ENCODE measurements around the gene USP13. TPM values are rescaled to one million over a fixed set of nuclear protein-coding genes. Genes with fewer than 3 reads are reported as not detected.

Gene USP13
- total and polyA plus RNA-seq, 2 experiments from 2014 or later: 9.6 to 15.7 TPM

DNA sequence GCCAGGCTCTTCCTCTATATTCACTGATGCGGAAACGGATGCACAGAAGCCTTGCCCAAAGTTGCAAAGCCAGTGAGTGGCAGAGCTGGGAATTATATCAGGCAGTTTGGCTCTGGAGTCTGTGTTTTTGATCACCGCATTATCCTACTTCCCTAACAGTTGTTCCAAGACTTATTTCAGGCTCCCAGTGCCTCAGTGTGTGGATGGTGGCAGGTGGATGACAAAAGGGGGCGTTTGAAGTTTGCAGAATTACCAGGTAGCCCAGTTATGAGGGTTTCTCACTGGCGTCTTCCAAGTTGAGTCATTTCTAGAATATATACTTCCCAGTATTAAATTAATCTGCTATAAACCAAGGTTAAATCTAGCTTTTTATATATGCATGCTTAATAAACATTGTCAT, 81.0 kb downstream of the USP13 start:
- TF ChIP-seq, protein P1, sequence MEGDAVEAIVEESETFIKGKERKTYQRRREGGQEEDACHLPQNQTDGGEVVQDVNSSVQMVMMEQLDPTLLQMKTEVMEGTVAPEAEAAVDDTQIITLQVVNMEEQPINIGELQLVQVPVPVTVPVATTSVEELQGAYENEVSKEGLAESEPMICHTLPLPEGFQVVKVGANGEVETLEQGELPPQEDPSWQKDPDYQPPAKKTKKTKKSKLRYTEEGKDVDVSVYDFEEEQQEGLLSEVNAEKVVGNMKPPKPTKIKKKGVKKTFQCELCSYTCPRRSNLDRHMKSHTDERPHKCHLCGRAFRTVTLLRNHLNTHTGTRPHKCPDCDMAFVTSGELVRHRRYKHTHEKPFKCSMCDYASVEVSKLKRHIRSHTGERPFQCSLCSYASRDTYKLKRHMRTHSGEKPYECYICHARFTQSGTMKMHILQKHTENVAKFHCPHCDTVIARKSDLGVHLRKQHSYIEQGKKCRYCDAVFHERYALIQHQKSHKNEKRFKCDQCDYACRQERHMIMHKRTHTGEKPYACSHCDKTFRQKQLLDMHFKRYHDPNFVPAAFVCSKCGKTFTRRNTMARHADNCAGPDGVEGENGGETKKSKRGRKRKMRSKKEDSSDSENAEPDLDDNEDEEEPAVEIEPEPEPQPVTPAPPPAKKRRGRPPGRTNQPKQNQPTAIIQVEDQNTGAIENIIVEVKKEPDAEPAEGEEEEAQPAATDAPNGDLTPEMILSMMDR (IDR thresholded peaks at IDR 0.05; ENCODE audit: poor library complexity): no peak
- TF ChIP-seq EZH2phosphoT487 (IDR thresholded peaks at IDR 0.05; ENCODE audit: low read depth, severe bottlenecking, unreplicated experiment) (no peak), EZH2 (IDR thresholded peaks at IDR 0.05; ENCODE audit: borderline replicate concordance) (no peak)
- no peak overlapping the region for H3K4me3 ChIP-seq
- H3K27ac ChIP-seq: no peak overlapping the region
- peaks cover 10% of the 10 kb centered on the region for H3K4me1 ChIP-seq (ENCODE audit: insufficient read depth)
- no peaks in the 10 kb centered on the region for H4K20me1 ChIP-seq (ENCODE audit: insufficient read depth, poor library complexity, severe bottlenecking)
- H3K9me2 ChIP-seq (replicated peaks; ENCODE audit: insufficient read depth): no peaks in the 10 kb centered on the region
- H3K4me2 ChIP-seq: no peak overlapping the region
- no peaks in the 10 kb centered on the region for H3K9me3 ChIP-seq (ENCODE audit: low read depth)
- WGBS (ENCODE audit: low lambda C conversion rate, missing lambda C conversion rate): 90% methylated on average over 5 of the region's 5 CpGs
- H3K79me2 ChIP-seq: no peaks in the 10 kb centered on the region
- no peak overlapping the region for H2AFZ ChIP-seq
- H3K27me3 ChIP-seq: no peaks in the 10 kb centered on the region
- H3K36me3 ChIP-seq (replicated peaks; ENCODE audit: insufficient read depth, low read depth): no peaks in the 10 kb centered on the region
- DNase-seq (ENCODE audit: low spot score): no peak

DNA sequence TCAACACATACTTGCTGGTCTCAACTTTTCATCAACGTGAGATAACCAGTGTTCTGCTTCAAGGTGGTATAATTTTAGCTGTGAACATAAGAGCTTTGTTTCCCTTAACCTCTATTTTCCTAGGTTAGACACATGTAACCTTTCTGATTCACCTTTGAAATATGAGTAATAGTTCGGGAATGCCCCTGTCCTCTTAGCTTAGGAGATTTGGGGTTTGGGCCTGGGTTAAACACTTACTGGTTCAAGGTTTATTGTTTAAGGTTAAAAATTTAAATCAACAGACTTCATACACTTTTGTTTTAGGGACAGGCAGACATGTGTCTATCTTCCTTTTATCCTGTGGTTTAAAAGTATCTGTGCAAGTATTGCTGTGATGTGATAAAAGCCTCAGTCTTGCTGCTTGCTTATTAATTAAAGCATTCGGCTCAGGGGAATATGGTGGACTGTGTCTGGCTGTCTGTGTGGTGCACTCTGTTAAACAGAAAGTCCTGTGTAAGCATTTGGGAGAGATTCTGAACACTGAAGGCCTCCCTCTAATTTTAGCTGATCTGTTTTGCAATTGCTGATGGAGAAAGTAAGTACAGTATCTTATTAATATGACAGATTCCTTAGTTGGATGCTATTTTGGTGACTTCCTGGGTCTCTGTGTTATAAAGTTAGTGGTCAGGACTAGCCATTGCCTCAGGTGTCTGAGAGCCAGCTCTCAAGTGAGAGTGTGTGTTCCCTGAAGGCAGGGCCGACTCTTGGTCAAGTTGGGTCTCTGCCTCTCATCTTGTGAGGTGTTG, 81.8 kb downstream of the USP13 start:
- no peaks in the 10 kb centered on the region for H4K20me1 ChIP-seq (ENCODE audit: insufficient read depth, poor library complexity, severe bottlenecking)
- H3K4me3 ChIP-seq: no peak overlapping the region
- no peak overlapping the region for H3K4me2 ChIP-seq
- H2AFZ ChIP-seq: no peak overlapping the region
- no peaks in the 10 kb centered on the region for H3K36me3 ChIP-seq (replicated peaks; ENCODE audit: insufficient read depth, low read depth)
- WGBS (ENCODE audit: low lambda C conversion rate, missing lambda C conversion rate): 75% methylated on average over 4 of the region's 4 CpGs
- H3K9me2 ChIP-seq (replicated peaks; ENCODE audit: insufficient read depth): no peaks in the 10 kb centered on the region
- DNase-seq (ENCODE audit: low spot score): no peak
- TF ChIP-seq EZH2 (IDR thresholded peaks at IDR 0.05; ENCODE audit: borderline replicate concordance): no peak
- TF ChIP-seq, protein P1 (IDR thresholded peaks at IDR 0.05; ENCODE audit: poor library complexity): no peak
- TF ChIP-seq EZH2phosphoT487 (IDR thresholded peaks at IDR 0.05; ENCODE audit: low read depth, severe bottlenecking, unreplicated experiment): no peak
- H3K9me3 ChIP-seq (ENCODE audit: low read depth): no peaks in the 10 kb centered on the region
- no peaks in the 10 kb centered on the region for H3K27me3 ChIP-seq
- H3K79me2 ChIP-seq: no peaks in the 10 kb centered on the region
- H3K27ac ChIP-seq: no peak overlapping the region
- peaks cover 10% of the 10 kb centered on the region for H3K4me1 ChIP-seq (ENCODE audit: insufficient read depth)

DNA sequence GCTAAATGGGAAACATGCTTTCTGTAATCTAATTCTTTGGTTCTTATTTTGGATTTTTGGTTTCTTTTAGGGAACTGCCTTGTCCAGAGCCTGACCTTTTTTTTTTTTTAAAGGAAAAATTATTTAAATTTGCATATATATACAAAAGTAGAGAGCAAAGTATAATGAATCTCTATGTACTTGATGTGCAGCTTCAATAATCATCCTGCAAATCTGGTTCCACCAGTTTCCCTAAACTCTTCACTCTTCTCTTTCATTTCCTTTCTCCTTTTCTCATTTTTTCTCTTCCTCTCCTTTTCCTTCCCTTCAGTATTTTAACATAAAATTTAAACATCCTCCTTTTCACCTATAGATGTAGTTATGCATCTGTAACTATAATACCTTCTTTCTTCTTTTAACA, 82.5 kb downstream of the USP13 start:
- Histone ChIP-seq H3K27me3 (no peaks in the 10 kb centered on the region), H3K9me3 (ENCODE audit: low read depth) (no peaks in the 10 kb centered on the region), H3K4me3 (no peak overlapping the region), H3K4me2 (no peak overlapping the region), H3K79me2 (no peaks in the 10 kb centered on the region), H3K9me2 (replicated peaks; ENCODE audit: insufficient read depth) (no peaks in the 10 kb centered on the region), H2AFZ (no peak overlapping the region), H3K36me3 (replicated peaks; ENCODE audit: insufficient read depth, low read depth) (no peaks in the 10 kb centered on the region), H3K27ac (no peak overlapping the region), H4K20me1 (ENCODE audit: insufficient read depth, poor library complexity, severe bottlenecking) (no peaks in the 10 kb centered on the region), H3K4me1 (ENCODE audit: insufficient read depth) (peaks cover 10% of the 10 kb centered on the region)
- TF ChIP-seq, protein P1 (IDR thresholded peaks at IDR 0.05; ENCODE audit: poor library complexity): no peak
- TF ChIP-seq EZH2phosphoT487 (IDR thresholded peaks at IDR 0.05; ENCODE audit: low read depth, severe bottlenecking, unreplicated experiment): no peak
- no peak for TF ChIP-seq EZH2 (IDR thresholded peaks at IDR 0.05; ENCODE audit: borderline replicate concordance)
- DNase-seq (ENCODE audit: low spot score): no peak

All from hepatocyte (in vitro differentiated cells).